Upper lobe of left lung (tissue), 6 donors: ENCODE data around the gene ADAMTS17. TPM values are rescaled to one million over a fixed set of nuclear protein-coding genes. Genes with fewer than 3 reads are reported as not detected.

Experiments
- ATAC-seq, 2 donors: fragments of 200-7000 bp; cut with Tn5 transposase; one replicate each; pipeline ENCODE4 v1.9.1; 2022; ENCODE audit warnings: mild to moderate bottlenecking in 2 of 2, moderate library complexity in 2 of 2; ENCODE audit not compliant: low FRiP score in 2 of 2
- DNase-seq, 2 donors: peaks; one replicate each; pipeline ENCODE4 v3.0.0-alpha.2; 2019 to 2020
- H3K27ac ChIP-seq, 4 donors: fragments of 200-600 bp; sonication (generic); one replicate each; pipeline ENCODE4 v1.5.1; 2016 to 2019
- H3K27me3 ChIP-seq, 4 donors: fragments of 200-600 bp; sonication (generic); one replicate each; pipeline ENCODE4 v1.5.1; 2017 to 2019
- H3K36me3 ChIP-seq, 4 donors: fragments of 200-600 bp; sonication (generic); one replicate each; pipeline ENCODE4 v1.5.1; 2016 to 2019
- H3K4me1 ChIP-seq, 4 donors: fragments of 200-600 bp; sonication (generic); one replicate each; pipeline ENCODE4 v1.5.1; 2018 to 2019
- H3K4me3 ChIP-seq, 4 donors: fragments of 200-600 bp; sonication (generic); one replicate each; pipeline ENCODE4 v1.5.1; 2017 to 2019; ENCODE audit warnings: mild to moderate bottlenecking in 2 of 4, moderate library complexity in 1 of 4
- H3K9me3 ChIP-seq, 4 donors: fragments of 200-600 bp; sonication (generic); one replicate each; pipeline ENCODE4 v1.5.1; 2018 to 2019
- EP300 ChIP-seq, 4 donors: sonication (generic); formaldehyde crosslinking; IDR thresholded peaks; one replicate each; pipeline ENCODE4 v1.5.1; 2017; ENCODE audit warnings: antibody characterized with exemption in 4 of 4, control low read depth in 2 of 4
- POLR2A ChIP-seq, 4 donors: fragments of 450-650 bp; IDR thresholded peaks; one replicate each; pipeline ENCODE4 v1.5.1; 2016 to 2017; ENCODE audit warnings: antibody characterized with exemption in 4 of 4, mild to moderate bottlenecking in 2 of 4
- POLR2AphosphoS5 ChIP-seq, 2 donors: sonication (generic); formaldehyde crosslinking; IDR thresholded peaks; one replicate each; pipeline ENCODE4 v1.5.1; 2017; ENCODE audit warnings: antibody characterized with exemption in 2 of 2
- WGBS, 2 donors: methylation state at CpG; one replicate each; pipeline ENCODE4 v1.1.5; 2017 to 2018; 5-methylcytosine and 5-hydroxymethylcytosine counted together
- total RNA-seq, 6 donors: library from RNA; depleted of rRNA in 4 of 6; stranded (reverse); fragments of >200 nt in 4 of 6; gene quantifications; one replicate each; pipeline versions ENCODE4 v1.1.0 to v1.2.1, GENCODE V29; 2016 to 2021
- TF ChIP-seq, protein P1 (sequence below), 6 experiments: fragments of 450-650 bp in 4 of 6; fragments of 200-600 bp in 2 of 6; sonication (generic) in 2 of 6; IDR thresholded peaks; one replicate each; pipeline ENCODE4 v1.5.1; 2016 to 2019; ENCODE audit warnings: antibody characterized with exemption in 6 of 6
- donor health status: DM: no; HTN: no; CAD: no; lungs with moderate emphysema.
- donor health status: DM: no; HTN: yes; CAD: no; lungs with severe emphysema.

The ADAMTS17 gene
- total RNA-seq, 6 donors from 2014 or later = 3.2 to 11.5 (median 5.7) TPM

DNA sequence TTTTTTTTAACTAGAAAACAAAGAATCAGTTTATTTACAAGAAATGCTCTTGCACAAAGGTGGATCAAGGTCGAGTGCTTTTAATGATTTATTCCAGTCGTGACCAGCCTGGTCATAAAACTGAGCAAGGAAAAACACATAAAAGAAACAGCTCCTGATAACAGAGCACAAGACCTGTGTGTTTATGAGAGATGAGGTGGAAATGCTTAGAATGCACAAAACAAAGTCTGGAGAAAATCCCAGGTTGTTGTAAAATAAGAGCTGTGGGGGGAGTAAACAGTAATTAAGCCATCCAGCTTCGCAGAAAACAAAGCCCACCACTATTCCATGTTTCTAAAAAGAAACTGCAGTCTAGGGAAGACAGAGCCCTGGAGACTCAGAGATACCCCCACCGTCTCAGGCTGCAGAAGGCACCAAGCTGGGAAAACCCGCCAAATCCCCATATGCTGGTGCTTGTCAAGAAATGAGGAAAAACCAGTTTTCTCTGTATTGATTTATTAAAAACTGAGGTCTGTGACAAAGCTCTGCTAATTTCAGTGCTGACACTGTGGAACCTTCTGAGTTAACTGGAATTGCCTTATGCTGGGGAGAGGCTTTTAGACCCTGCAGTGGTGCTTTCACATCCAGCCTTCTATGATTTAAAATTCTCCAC lies 139.3 kb downstream of the ADAMTS17 start:
- no peak for TF ChIP-seq POLR2AphosphoS5 (IDR thresholded peaks at IDR 0.05)
- TF ChIP-seq, protein P1, sequence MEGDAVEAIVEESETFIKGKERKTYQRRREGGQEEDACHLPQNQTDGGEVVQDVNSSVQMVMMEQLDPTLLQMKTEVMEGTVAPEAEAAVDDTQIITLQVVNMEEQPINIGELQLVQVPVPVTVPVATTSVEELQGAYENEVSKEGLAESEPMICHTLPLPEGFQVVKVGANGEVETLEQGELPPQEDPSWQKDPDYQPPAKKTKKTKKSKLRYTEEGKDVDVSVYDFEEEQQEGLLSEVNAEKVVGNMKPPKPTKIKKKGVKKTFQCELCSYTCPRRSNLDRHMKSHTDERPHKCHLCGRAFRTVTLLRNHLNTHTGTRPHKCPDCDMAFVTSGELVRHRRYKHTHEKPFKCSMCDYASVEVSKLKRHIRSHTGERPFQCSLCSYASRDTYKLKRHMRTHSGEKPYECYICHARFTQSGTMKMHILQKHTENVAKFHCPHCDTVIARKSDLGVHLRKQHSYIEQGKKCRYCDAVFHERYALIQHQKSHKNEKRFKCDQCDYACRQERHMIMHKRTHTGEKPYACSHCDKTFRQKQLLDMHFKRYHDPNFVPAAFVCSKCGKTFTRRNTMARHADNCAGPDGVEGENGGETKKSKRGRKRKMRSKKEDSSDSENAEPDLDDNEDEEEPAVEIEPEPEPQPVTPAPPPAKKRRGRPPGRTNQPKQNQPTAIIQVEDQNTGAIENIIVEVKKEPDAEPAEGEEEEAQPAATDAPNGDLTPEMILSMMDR (IDR thresholded peaks at IDR 0.05) = no peak
- TF ChIP-seq POLR2A (IDR thresholded peaks at IDR 0.05) = no peak
- no peak for TF ChIP-seq EP300 (IDR thresholded peaks at IDR 0.05)
- no peak for ATAC-seq
- DNase-seq = no peak
- Histone ChIP-seq H3K4me3 (no peak overlapping the region), H3K4me1 (no peaks in the 10 kb centered on the region), H3K27ac (no peak overlapping the region), H3K9me3 (no peaks in the 10 kb centered on the region), H3K36me3 (no peaks in the 10 kb centered on the region), H3K27me3 (no peaks in the 10 kb centered on the region)
- 51 to 60% methylated on average over 5 of the region's 5 CpGs for WGBS, 2 donors

DNA sequence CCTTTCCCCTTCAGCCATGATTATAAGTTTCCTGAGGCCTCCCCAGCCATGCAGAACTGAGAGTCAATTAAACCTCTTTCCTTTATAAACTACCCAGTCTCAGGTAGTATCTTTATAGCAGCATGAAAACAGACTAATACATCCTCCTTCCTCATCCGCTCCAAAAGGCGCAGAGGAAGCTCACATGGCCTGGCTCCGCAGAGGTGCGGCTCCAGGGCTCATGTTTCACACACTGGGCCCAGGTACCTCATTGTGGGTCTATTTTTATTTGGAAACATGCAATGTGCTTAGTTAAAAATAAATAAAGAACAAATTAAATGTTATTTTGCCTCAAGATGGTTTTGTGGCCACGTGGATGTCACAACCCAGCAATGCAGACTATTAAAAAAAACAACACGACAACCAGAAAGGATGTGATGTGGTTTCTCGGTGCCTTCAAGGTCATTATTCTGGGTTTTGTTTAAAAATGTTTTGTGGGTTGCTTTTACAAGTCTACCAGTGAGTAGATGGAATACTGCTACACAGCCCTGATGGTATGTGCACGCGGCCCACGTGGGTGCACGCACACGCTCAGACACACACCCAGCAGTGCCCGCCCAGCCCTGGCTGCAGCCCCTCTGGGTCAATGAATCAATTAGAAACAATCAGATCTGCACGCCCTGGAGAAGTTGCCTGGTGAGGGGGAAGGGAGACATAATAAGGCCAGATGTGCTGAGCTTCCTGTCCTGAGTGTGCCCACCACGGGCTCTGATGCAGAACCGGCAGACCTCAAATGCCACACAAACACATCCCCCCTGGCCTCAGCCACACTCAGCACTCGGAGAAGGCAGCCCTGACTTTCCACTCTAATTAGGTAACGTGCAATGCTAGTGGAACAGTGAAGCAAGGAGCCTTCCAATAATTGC lies 140.1 kb downstream of the ADAMTS17 start:
- peak in 1 of 2 donors; percentile 71 for DNase-seq
- Histone ChIP-seq H3K4me3 (no peak overlapping the region), H3K4me1 (no peaks in the 10 kb centered on the region), H3K9me3 (no peaks in the 10 kb centered on the region), H3K36me3 (no peaks in the 10 kb centered on the region), H3K27me3 (no peaks in the 10 kb centered on the region), H3K27ac (no peak overlapping the region)
- TF ChIP-seq, protein P1 (IDR thresholded peaks at IDR 0.05) = no peak
- TF ChIP-seq POLR2A (IDR thresholded peaks at IDR 0.05) (no peak), EP300 (IDR thresholded peaks at IDR 0.05) (no peak), POLR2AphosphoS5 (IDR thresholded peaks at IDR 0.05) (no peak)
- ATAC-seq = no peak
- WGBS, 2 donors = 56 to 64% methylated on average over 18 of the region's 18 CpGs

- 75 to 91% methylated on average over 8 to 20 of the region's 22 CpGs for WGBS, 2 donors
- Histone ChIP-seq H3K27ac (no peak overlapping the region), H3K4me1 (no peaks in the 10 kb centered on the region), H3K9me3 (no peaks in the 10 kb centered on the region), H3K4me3 (no peak overlapping the region), H3K36me3 (no peaks in the 10 kb centered on the region), H3K27me3 (no peaks in the 10 kb centered on the region)
- TF ChIP-seq, protein P1 (IDR thresholded peaks at IDR 0.05) = no peak
- no peak for TF ChIP-seq POLR2AphosphoS5 (IDR thresholded peaks at IDR 0.05)
- no peak for TF ChIP-seq EP300 (IDR thresholded peaks at IDR 0.05)
- TF ChIP-seq POLR2A (IDR thresholded peaks at IDR 0.05) = no peak
- ATAC-seq (peak; percentile 19 to 23), DNase-seq (peak in 1 of 2 donors; percentile 56)
Observed at GRCh38 chr15:100200287-100200880, 141.4 kb downstream of the ADAMTS17 start.

- no peaks in the 10 kb centered on the region for H3K27me3 ChIP-seq
- TF ChIP-seq POLR2AphosphoS5 (IDR thresholded peaks at IDR 0.05) (no peak), EP300 (IDR thresholded peaks at IDR 0.05) (no peak), POLR2A (IDR thresholded peaks at IDR 0.05) (no peak)
- TF ChIP-seq, protein P1 (IDR thresholded peaks at IDR 0.05) = no peak
- ATAC-seq (peak in 1 of 2 donors; percentile 26), DNase-seq (peak in 1 of 2 donors; percentile 65)
- H3K4me1 ChIP-seq = no peaks in the 10 kb centered on the region
- H3K9me3 ChIP-seq = no peaks in the 10 kb centered on the region
- no peaks in the 10 kb centered on the region for H3K36me3 ChIP-seq
- no peak overlapping the region for H3K4me3 ChIP-seq
- H3K27ac ChIP-seq = no peak overlapping the region
- WGBS, 2 donors = 90 to 93% methylated on average over 18 to 21 of the region's 21 CpGs
Observed at GRCh38 chr15:100199711-100200286, 142.0 kb downstream of the ADAMTS17 start.
